ENCODE data around the gene WFDC10B. TPM values are rescaled to one million over a fixed set of nuclear protein-coding genes. Genes with fewer than 3 reads are reported as not detected.

The WFDC10B gene
- total RNA-seq, result not detected

GRCh38 chr20:45704969-45705637 is at the start of gene WFDC10B:
TSS of gene WFDC10B (minus strand) at chr20:45705019. CDS start at chr20:45685992, 19,027 bp downstream.
- H3K9me3 ChIP-seq, result no peaks in the 10 kb centered on the region
- TF ChIP-seq CTCF (IDR thresholded peaks at IDR 0.05) (no peak), POLR2A (IDR thresholded peaks at IDR 0.05) (no peak)
- intact Hi-C loops (cut with DNase I), result no loop called here
- H3K27me3 ChIP-seq, result no peaks in the 10 kb centered on the region
- ATAC-seq (no peak), DNase-seq (peak in 2 of 4 donors; percentile 4 to 13)
- H3K4me3 ChIP-seq, result no peak within 1 kb of the TSS
- 81 to 100% methylated on average over 1 of the region's 1 CpG for WGBS, 2 donors
- H3K36me3 ChIP-seq (replicated peaks in 1 of 2; ENCODE audit: insufficient read depth in 1 of 2, low read depth in 2 of 2), result no peaks in the 10 kb centered on the region
- no peak within 1 kb of the TSS for H3K27ac ChIP-seq
- no peaks in the 10 kb centered on the region for H3K4me1 ChIP-seq

- no peaks in the 10 kb centered on the region for H3K27me3 ChIP-seq
- no peaks in the 10 kb centered on the region for H3K36me3 ChIP-seq (replicated peaks in 1 of 2; ENCODE audit: insufficient read depth in 1 of 2, low read depth in 2 of 2)
- no peak overlapping the region for H3K27ac ChIP-seq
- ATAC-seq (no peak), DNase-seq (no peak)
- intact Hi-C loops (cut with DNase I), result no loop called here
- H3K4me3 ChIP-seq, result no peak overlapping the region
- no peaks in the 10 kb centered on the region for H3K9me3 ChIP-seq
- TF ChIP-seq POLR2A (IDR thresholded peaks at IDR 0.05) (no peak), CTCF (IDR thresholded peaks at IDR 0.05) (no peak)
- WGBS, 2 donors, result 83 to 87% methylated on average over 3 of the region's 3 CpGs
- no peaks in the 10 kb centered on the region for H3K4me1 ChIP-seq
Observed at GRCh38 chr20:45752746-45753145, 47.9 kb upstream of the WFDC10B start.

- intact Hi-C loops (cut with DNase I), result no loop called here
- H3K36me3 ChIP-seq (replicated peaks in 1 of 2; ENCODE audit: insufficient read depth in 1 of 2, low read depth in 2 of 2), result no peaks in the 10 kb centered on the region
- ATAC-seq, result no peak
Observed at GRCh38 chr20:45751721-45752120, 46.9 kb upstream of the WFDC10B start.

GRCh38 chr20:45745015-45745414 is 40.2 kb upstream of the WFDC10B start:
- Histone ChIP-seq H3K27me3 (no peaks in the 10 kb centered on the region), H3K4me1 (no peaks in the 10 kb centered on the region), H3K36me3 (replicated peaks in 1 of 2; ENCODE audit: insufficient read depth in 1 of 2, low read depth in 2 of 2) (no peaks in the 10 kb centered on the region), H3K27ac (no peak overlapping the region), H3K4me3 (no peak overlapping the region), H3K9me3 (no peaks in the 10 kb centered on the region)
- intact Hi-C loops (cut with DNase I), result no loop called here
- TF ChIP-seq CTCF (IDR thresholded peaks at IDR 0.05) (no peak), POLR2A (IDR thresholded peaks at IDR 0.05) (no peak)
- DNase-seq (no peak), ATAC-seq (no peak)

More at GRCh38 chr20:45751721-45752120, 46.9 kb upstream of the WFDC10B start:
- no peak overlapping the region for H3K27ac ChIP-seq
- H3K27me3 ChIP-seq, result no peaks in the 10 kb centered on the region
- no peaks in the 10 kb centered on the region for H3K9me3 ChIP-seq
- DNase-seq, result no peak
- 76 to 82% methylated on average over 1 of the region's 1 CpG for WGBS, 2 donors
- TF ChIP-seq POLR2A (IDR thresholded peaks at IDR 0.05), result no peak
- TF ChIP-seq CTCF (IDR thresholded peaks at IDR 0.05), result no peak
- H3K4me1 ChIP-seq, result no peaks in the 10 kb centered on the region
- H3K4me3 ChIP-seq, result no peak overlapping the region

- ATAC-seq (no peak), DNase-seq (no peak)
- intact Hi-C loops (cut with DNase I), result no loop called here
- Histone ChIP-seq H3K36me3 (replicated peaks in 1 of 2; ENCODE audit: insufficient read depth in 1 of 2, low read depth in 2 of 2) (no peaks in the 10 kb centered on the region), H3K27ac (no peak overlapping the region), H3K27me3 (no peaks in the 10 kb centered on the region), H3K9me3 (no peaks in the 10 kb centered on the region), H3K4me1 (no peaks in the 10 kb centered on the region), H3K4me3 (no peak overlapping the region)
- no peak for TF ChIP-seq CTCF (IDR thresholded peaks at IDR 0.05)
- no peak for TF ChIP-seq POLR2A (IDR thresholded peaks at IDR 0.05)
- 80 to 81% methylated on average over 4 of the region's 4 CpGs for WGBS, 2 donors
Observed at GRCh38 chr20:45742596-45742995, 37.8 kb upstream of the WFDC10B start.
